GM21529 (cell line): Measurements from ENCODE around the gene DACH1.
"Not testable (repeated sequence)": the region's sequence is repeated elsewhere in the genome, so short reads cannot be mapped to it uniquely, and the experiment has no call there.

Experiments used
- ATAC-seq: cut with Tn5 transposase; IDR thresholded peaks from one replicate; pipeline ENCODE4 v1.9.1; 2021; ENCODE audit not compliant: unreplicated experiment

The DACH1 gene

GRCh38 chr13:71866335-71867130, 471 bp downstream of the DACH1 start:
- ATAC-seq, result no peak

DNA sequence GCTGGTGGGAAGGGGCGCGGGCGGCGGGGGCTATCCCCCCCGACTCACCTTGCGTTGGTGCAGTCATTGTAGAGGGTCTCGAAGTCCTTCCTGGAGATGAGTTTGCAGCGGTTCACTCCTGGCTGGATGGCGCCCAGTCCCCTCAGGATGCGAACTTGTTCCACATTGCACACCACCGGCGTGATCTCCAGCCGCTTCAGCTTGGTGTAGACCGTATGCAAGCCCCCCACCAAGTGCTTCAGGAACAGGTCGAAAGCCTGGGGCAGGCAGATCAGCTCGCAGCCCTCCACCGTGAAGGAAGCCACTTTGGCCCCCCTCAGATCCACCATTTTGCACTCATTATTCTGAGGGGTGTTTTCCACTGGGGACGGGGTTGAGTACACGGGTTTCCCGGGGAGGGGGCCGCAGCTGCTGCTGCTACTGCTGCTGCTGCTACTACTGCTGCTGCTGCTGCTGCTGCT, 1.1 kb downstream of the DACH1 start:
- no peak for ATAC-seq

GRCh38 chr13:71864986-71865873, 1.8 kb downstream of the DACH1 start:
- no peak for ATAC-seq

- ATAC-seq, result no peak
Observed at GRCh38 chr13:71864094-71864985, 2.7 kb downstream of the DACH1 start.

DNA sequence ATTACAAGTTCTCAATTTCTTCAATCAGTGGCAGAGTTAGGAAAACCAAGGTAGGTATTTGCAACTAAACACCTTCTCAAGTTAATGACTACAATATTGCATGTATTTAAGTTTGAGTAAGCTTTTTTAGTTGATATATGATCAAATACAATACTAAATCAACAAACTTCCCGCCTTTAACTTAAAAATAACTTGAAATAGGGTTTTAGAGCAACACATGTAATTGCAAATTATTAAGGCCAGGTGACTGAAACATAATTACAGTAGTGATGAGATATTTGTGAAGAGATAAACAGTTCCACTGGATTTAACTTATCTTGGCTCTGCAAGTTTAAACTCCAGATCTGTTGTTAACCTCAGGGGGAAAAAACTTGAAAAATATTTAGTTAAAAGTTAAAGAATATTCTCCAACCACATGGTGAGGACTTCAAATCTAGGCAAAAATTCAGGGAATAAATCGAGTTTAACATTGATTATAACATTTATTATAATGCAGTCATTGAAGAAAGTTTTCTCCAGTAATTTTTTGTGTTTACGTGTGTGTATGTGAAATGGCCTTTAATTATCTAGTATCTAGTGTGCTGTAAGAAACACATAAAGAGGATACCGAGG, 3.6 kb downstream of the DACH1 start:
- ATAC-seq, result no peak

GRCh38 chr13:71862459-71862943, 4.5 kb downstream of the DACH1 start:
- no peak for ATAC-seq

- no peak for ATAC-seq
Observed at GRCh38 chr13:71861769-71862458, 5.1 kb downstream of the DACH1 start.

DNA sequence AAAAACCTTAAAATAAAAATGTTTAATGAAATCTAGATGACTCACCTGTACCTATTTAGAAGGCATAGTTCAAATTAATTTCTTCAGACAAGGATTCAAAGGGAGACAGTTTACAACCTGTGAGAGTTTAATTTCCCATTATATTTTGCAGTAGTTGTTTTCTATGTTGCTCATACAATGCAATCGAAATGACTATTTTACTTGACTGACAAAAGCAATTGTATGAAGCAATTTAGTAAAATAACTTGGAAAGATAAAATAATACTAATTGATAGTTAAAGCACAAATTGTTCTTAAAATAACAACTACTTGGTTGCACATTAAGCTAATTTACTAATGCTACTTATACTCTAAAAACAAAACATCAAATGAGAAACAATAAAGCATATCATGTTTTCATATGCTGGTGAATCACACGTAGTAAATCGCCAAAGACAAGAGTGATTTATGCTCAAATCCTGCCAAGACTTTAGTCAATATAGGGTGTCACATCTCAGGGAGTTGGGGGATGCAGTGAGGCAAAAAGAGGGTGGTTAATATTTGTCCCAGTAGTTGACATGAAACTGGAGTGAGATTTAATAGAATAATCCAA, 6.4 kb downstream of the DACH1 start:
- no peak for ATAC-seq

- ATAC-seq, result no peak
Observed at GRCh38 chr13:71858647-71859046, 8.4 kb downstream of the DACH1 start.

DNA sequence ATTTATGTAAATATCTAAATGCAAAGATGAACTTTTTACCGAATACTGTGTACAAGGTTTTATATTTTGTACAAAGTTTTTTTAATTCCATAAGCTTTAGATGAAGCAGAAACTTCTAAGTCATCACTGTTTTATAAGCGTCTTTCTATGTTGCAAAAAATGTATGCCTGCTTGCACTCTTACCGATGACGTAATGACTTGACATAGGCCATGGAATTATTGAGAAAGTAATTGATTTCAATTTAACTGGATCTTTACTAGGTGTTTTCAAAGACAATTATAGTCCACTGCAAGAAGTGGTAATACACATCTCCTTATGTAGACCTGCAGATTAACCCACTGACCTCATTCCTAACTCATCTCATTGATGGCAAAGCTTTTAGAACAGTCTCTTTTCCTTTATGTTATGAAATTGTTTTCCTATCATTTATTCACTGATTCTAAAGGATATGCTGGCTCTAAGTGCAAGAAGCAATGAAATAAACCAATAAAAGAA, 10.4 kb downstream of the DACH1 start:
- ATAC-seq, result no peak

GRCh38 chr13:71854401-71854800, 12.6 kb downstream of the DACH1 start:
- ATAC-seq, result no peak

DNA sequence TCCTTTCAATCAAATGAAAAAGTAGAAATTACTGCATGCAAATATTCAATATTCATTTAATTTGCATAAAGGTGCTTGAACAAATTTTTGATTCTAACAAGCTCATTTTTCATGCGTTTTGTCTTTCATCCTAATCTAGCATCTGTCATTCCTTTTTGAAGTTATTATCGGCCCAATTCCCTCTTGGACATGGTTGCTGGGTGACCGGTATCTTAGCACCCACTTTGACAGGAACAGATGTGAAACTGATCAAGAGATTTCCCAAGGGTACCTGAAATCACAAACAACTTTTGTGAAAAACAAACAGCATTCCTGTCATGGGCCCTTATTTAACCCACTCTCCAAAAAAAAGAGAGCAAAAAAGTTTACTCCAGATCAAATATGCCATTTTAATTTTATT, 13.3 kb downstream of the DACH1 start:
- ATAC-seq, result no peak

DNA sequence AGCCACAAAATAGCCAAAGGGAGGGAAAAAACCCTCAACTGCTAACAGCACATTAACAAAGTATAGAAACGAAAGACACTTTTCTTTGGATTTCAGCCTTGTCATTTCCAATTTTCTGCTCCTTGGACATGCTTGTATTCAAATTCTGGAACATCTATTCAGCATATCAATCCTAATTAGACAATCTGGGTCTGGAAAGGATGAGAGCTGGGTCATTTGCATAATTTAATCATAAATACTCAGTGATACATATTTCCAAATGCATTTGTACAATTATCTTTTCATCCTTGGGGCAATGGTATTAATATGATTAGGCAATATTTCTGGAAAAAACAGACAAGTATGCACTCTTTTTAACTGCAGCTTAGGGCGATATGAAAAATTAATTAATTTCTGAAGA, 14.3 kb downstream of the DACH1 start:
- no peak for ATAC-seq

- no peak for ATAC-seq
Observed at GRCh38 chr13:71851498-71852409, 15.2 kb downstream of the DACH1 start.

- ATAC-seq, result no peak
Observed at GRCh38 chr13:71842003-71842402, 25.0 kb downstream of the DACH1 start.

GRCh38 chr13:71838842-71839241, 28.2 kb downstream of the DACH1 start:
- ATAC-seq, result no peak

DNA sequence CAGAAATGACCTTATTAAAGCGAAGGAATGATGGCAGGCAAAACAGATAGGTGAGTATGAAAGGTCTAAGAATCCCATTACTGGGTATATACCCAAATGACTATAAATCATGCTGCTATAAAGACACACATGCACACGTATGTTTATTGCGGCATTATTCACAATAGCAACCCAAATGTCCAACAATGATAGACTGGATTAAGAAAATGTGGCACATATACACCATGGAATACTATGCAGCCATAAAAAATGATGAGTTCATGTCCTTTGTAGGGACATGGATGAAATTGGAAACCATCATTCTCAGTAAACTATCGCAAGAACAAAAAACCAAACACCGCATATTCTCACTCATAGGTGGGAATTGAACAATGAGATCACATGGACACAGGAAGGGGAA, 29.4 kb downstream of the DACH1 start:
- not testable (repeated sequence) for ATAC-seq

- ATAC-seq, result no peak
Observed at GRCh38 chr13:71831716-71832115, 35.3 kb downstream of the DACH1 start.
